ENCODE data around the gene CCL1. TPM values are rescaled to one million over a fixed set of nuclear protein-coding genes. Genes with fewer than 3 reads are reported as not detected.
"Not testable (repeated sequence)": the region's sequence is repeated elsewhere in the genome, so short reads cannot be mapped to it uniquely, and the experiment has no call there.

The CCL1 gene
- total and polyA plus RNA-seq, 3 experiments from 2014 or later: 52.8 to 55.3 TPM; not detected in 1

DNA sequence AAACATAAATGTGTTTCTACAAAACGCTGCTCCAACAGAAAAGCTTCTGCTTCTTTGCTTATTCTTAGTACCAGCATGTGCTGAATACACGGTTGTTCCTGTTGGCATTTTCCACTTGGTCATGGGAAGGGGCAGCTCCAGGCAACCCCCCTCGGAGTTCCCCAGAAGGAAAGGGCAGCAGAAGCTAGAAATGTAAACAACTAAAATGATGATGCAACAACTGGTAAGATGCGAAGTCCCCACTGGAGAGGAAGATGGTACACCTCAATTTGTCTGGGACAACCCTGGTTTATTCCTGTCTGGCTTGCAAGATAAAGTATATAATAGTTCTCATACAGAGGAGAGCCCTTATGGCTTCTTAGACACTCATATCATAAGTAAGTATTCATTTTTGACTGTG, 16.0 kb downstream of the CCL1 start:
- Histone ChIP-seq H3K36me3 (ENCODE audit: insufficient read depth, low read length) (no peaks in the 10 kb centered on the region), H3K27ac (ENCODE audit: low read depth, low read length) (no peak overlapping the region), H3K4me3 (ENCODE audit: low read length) (no peak overlapping the region), H3K9me3 (ENCODE audit: low read length) (no peaks in the 10 kb centered on the region), H3K4me1 (ENCODE audit: insufficient read depth, low read length) (no peaks in the 10 kb centered on the region), H3K27me3 (ENCODE audit: insufficient read depth, low read length, poor library complexity, severe bottlenecking) (no peaks in the 10 kb centered on the region)
- Mint-ChIP-seq H3K4me3 (no peak overlapping the region), H3K36me3 (peaks cover 0 to 2% (median 0%) of the 10 kb centered on the region in 3 donors), H3K4me1 (no peaks in the 10 kb centered on the region), H3K9me3 (no peaks in the 10 kb centered on the region), H3K27me3 (peaks cover 14 to 61% of the 10 kb centered on the region in 2 donors), H3K27ac (no peak overlapping the region)
- DNase-seq: no peak
- CTCF ChIA-PET: no interaction called here
- POLR2A ChIA-PET: no interaction called here

- Mint-ChIP-seq H3K27me3 (peaks cover 42 to 75% of the 10 kb centered on the region in 2 donors), H3K4me3 (no peak overlapping the region), H3K9me3 (no peaks in the 10 kb centered on the region), H3K36me3 (peaks cover 0 to 2% (median 0%) of the 10 kb centered on the region in 3 donors), H3K4me1 (no peaks in the 10 kb centered on the region), H3K27ac (no peak overlapping the region)
- ChIA-PET POLR2A (no interaction called here), CTCF (no interaction called here)
- Histone ChIP-seq H3K36me3 (ENCODE audit: insufficient read depth, low read length) (no peaks in the 10 kb centered on the region), H3K27ac (ENCODE audit: low read depth, low read length) (no peak overlapping the region), H3K4me1 (ENCODE audit: insufficient read depth, low read length) (no peaks in the 10 kb centered on the region), H3K27me3 (ENCODE audit: insufficient read depth, low read length, poor library complexity, severe bottlenecking) (peaks cover 3% of the 10 kb centered on the region), H3K4me3 (ENCODE audit: low read length) (no peak overlapping the region), H3K9me3 (ENCODE audit: low read length) (no peaks in the 10 kb centered on the region)
- DNase-seq: no peak
These were observed 21.1 kb downstream of the CCL1 start for GRCh38 chr17:34341916-34342315.

DNA sequence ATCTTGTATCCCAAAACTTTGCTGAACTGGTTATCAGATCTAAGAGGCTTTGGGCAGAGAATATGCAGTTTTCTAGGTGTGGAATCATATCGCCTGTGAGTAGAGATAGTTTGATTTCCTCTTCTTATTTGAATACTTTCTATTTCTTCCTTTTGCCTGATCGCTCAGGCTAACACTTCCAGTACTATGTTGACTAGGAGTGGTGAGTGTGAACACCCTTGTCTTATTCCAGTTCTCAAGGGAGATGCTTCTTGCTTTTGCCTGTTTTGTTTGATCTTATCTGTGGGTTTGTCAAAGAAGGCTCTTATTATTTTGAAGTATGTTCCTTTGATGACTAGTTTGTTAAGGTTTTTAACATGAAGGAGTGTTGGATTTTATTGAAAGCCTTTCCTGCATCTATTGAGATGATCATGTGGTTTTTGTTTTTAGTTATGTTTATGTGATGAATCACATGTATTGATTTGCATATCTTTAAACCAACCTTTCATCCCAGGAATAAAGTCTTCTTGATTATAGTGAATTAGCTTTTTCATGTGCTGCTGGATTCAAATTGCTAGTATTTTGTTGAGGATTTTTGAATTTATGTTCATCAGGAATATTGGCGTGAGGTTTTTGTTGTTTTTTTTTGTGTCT, 23.8 kb downstream of the CCL1 start:
- DNase-seq: no peak
- Histone ChIP-seq H3K36me3 (ENCODE audit: insufficient read depth, low read length) (no peaks in the 10 kb centered on the region), H3K9me3 (ENCODE audit: low read length) (no peaks in the 10 kb centered on the region), H3K27me3 (ENCODE audit: insufficient read depth, low read length, poor library complexity, severe bottlenecking) (peaks cover 3% of the 10 kb centered on the region), H3K4me3 (ENCODE audit: low read length) (no peak overlapping the region), H3K4me1 (ENCODE audit: insufficient read depth, low read length) (no peaks in the 10 kb centered on the region), H3K27ac (ENCODE audit: low read depth, low read length) (no peak overlapping the region)
- H3K4me3 Mint-ChIP-seq: no peak overlapping the region
- H3K4me1 Mint-ChIP-seq: no peaks in the 10 kb centered on the region
- peaks cover 45 to 73% of the 10 kb centered on the region in 2 donors for H3K27me3 Mint-ChIP-seq
- peaks cover 0 to 6% (median 3%) of the 10 kb centered on the region in 5 donors for H3K9me3 Mint-ChIP-seq
- POLR2A ChIA-PET: no interaction called here
- H3K27ac Mint-ChIP-seq: no peak overlapping the region
- peaks cover 0 to 2% (median 0%) of the 10 kb centered on the region in 3 donors for H3K36me3 Mint-ChIP-seq
- CTCF ChIA-PET: no interaction called here

DNA sequence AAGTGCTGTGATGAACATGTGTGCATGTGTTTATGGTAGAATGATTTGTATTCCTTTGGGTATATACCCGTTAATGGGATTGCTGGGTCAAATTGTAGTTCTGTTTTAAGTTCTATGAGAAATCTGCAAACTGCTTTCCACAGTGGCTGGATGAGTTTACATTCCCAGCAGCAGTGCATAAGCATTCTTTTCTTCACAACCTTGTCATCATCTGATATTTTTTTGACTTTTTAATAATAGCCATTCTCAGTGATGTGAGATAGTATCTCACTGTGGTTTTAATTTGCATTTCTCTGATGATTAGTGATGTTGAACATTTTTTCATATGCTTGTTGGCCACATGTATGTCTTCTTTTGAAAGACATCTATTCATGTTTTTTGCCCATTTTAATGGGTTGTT, 25.3 kb downstream of the CCL1 start:
- Mint-ChIP-seq H3K36me3 (no peaks in the 10 kb centered on the region), H3K27ac (no peak overlapping the region), H3K27me3 (peaks cover 35 to 69% of the 10 kb centered on the region in 2 donors), H3K4me3 (no peak overlapping the region), H3K4me1 (no peaks in the 10 kb centered on the region), H3K9me3 (peaks cover 0 to 6% (median 3%) of the 10 kb centered on the region in 5 donors)
- Histone ChIP-seq H3K4me3 (ENCODE audit: low read length) (no peak overlapping the region), H3K27me3 (ENCODE audit: insufficient read depth, low read length, poor library complexity, severe bottlenecking) (peaks cover 3% of the 10 kb centered on the region), H3K9me3 (ENCODE audit: low read length) (no peaks in the 10 kb centered on the region), H3K36me3 (ENCODE audit: insufficient read depth, low read length) (no peaks in the 10 kb centered on the region), H3K27ac (ENCODE audit: low read depth, low read length) (no peak overlapping the region), H3K4me1 (ENCODE audit: insufficient read depth, low read length) (no peaks in the 10 kb centered on the region)
- POLR2A ChIA-PET: no interaction called here
- CTCF ChIA-PET: no interaction called here
- DNase-seq: no peak

DNA sequence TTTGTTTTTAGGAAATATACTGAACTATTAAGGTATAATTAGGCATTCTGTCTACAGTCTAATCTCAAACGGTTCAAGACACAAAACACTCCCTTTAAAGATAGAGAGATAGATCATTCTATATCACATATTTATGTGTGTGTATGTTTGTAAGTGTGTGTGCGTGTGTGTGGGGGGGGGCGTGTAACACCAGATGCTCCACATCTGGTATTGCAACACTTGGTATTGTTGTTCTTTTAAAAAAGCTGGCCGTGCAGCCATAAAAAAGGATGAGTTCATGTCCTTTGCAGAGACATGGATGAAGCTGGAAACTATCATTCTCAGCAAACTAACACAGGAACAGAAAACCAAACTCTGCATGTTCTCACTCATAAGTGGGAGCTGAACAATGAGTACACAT, 35.5 kb downstream of the CCL1 start:
- H3K4me3 Mint-ChIP-seq; H3K4me1 Mint-ChIP-seq; CTCF ChIA-PET; H3K4me3 ChIP-seq (ENCODE audit: low read length); H3K9me3 ChIP-seq (ENCODE audit: low read length); POLR2A ChIA-PET; H3K27ac ChIP-seq (ENCODE audit: low read depth, low read length); H3K4me1 ChIP-seq (ENCODE audit: insufficient read depth, low read length); DNase-seq; H3K36me3 Mint-ChIP-seq; H3K27ac Mint-ChIP-seq; H3K36me3 ChIP-seq (ENCODE audit: insufficient read depth, low read length); H3K27me3 ChIP-seq (ENCODE audit: insufficient read depth, low read length, poor library complexity, severe bottlenecking): not testable (repeated sequence)
- H3K27me3 Mint-ChIP-seq: peaks cover 6 to 34% of the 10 kb centered on the region in 2 donors
- H3K9me3 Mint-ChIP-seq: peaks cover 8 to 22% (median 10%) of the 10 kb centered on the region in 5 donors

GRCh38 chr17:34321964-34322363, 41.1 kb downstream of the CCL1 start:
- peaks cover 8 to 22% (median 10%) of the 10 kb centered on the region in 5 donors for H3K9me3 Mint-ChIP-seq
- POLR2A ChIA-PET: no interaction called here

DNA sequence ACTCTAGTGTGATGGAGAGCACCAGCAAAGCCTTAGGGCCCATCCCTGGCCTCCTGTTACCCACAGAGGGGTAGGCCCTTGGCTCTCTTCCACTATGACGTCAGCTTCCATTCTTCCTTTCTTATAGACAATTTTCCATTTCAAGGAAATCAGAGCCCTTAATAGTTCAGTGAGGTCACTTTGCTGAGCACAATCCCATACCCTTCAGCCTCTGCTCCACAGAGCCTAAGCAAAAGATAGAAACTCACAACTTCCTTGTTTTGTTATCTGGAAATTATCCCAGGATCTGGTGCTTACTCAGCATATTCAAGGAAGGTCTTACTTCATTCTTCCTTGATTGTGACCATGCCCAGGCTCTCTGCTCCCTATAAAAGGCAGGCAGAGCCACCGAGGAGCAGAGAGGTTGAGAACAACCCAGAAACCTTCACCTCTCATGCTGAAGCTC, 44.0 kb downstream of the CCL1 start, which contains the start of gene CCL8:
Gene CCL8, plus strand, starts transcription at position 397 of the 445 bp plus-strand sequence. CDS start 67 bp downstream, outside the sequence.
- peaks cover 0 to 4% (median 0%) of the 10 kb centered on the region in 5 donors for H3K9me3 Mint-ChIP-seq
- Histone ChIP-seq H3K36me3 (ENCODE audit: insufficient read depth, low read length) (no peaks in the 10 kb centered on the region), H3K27ac (ENCODE audit: low read depth, low read length) (no peak within 1 kb of the TSS), H3K4me3 (ENCODE audit: low read length) (no peak within 1 kb of the TSS), H3K27me3 (ENCODE audit: insufficient read depth, low read length, poor library complexity, severe bottlenecking) (no peaks in the 10 kb centered on the region), H3K4me1 (ENCODE audit: insufficient read depth, low read length) (no peaks in the 10 kb centered on the region), H3K9me3 (ENCODE audit: low read length) (no peaks in the 10 kb centered on the region)
- ChIA-PET CTCF (no interaction called here), POLR2A (no interaction called here)
- H3K4me1 Mint-ChIP-seq: no peaks in the 10 kb centered on the region
- peaks cover 6 to 17% of the 10 kb centered on the region in 2 donors for H3K27me3 Mint-ChIP-seq
- no peak within 1 kb of the TSS for H3K4me3 Mint-ChIP-seq
- no peak for DNase-seq
- no peak within 1 kb of the TSS for H3K27ac Mint-ChIP-seq
- H3K36me3 Mint-ChIP-seq: no peaks in the 10 kb centered on the region

More at GRCh38 chr17:34321964-34322363, 41.1 kb downstream of the CCL1 start:
- Histone ChIP-seq H3K4me1 (ENCODE audit: insufficient read depth, low read length) (no peaks in the 10 kb centered on the region), H3K36me3 (ENCODE audit: insufficient read depth, low read length) (no peaks in the 10 kb centered on the region), H3K27me3 (ENCODE audit: insufficient read depth, low read length, poor library complexity, severe bottlenecking) (no peaks in the 10 kb centered on the region), H3K9me3 (ENCODE audit: low read length) (no peaks in the 10 kb centered on the region), H3K4me3 (ENCODE audit: low read length) (no peak overlapping the region), H3K27ac (ENCODE audit: low read depth, low read length) (no peak overlapping the region)
- H3K27ac Mint-ChIP-seq: no peak overlapping the region
- H3K4me1 Mint-ChIP-seq: no peaks in the 10 kb centered on the region
- DNase-seq: no peak
- CTCF ChIA-PET: no interaction called here
- H3K36me3 Mint-ChIP-seq: peaks cover 0 to 5% (median 0%) of the 10 kb centered on the region in 3 donors
- no peak overlapping the region for H3K4me3 Mint-ChIP-seq
- peaks cover 3 to 17% of the 10 kb centered on the region in 2 donors for H3K27me3 Mint-ChIP-seq

GRCh38 chr17:34318474-34318873, 44.6 kb downstream of the CCL1 start:
- Mint-ChIP-seq H3K4me1 (no peaks in the 10 kb centered on the region), H3K27ac (no peak overlapping the region)
- POLR2A ChIA-PET: no interaction called here

More at GRCh38 chr17:34318474-34318873, 44.6 kb downstream of the CCL1 start:
- DNase-seq: no peak
- Histone ChIP-seq H3K9me3 (ENCODE audit: low read length) (no peaks in the 10 kb centered on the region), H3K36me3 (ENCODE audit: insufficient read depth, low read length) (no peaks in the 10 kb centered on the region), H3K27ac (ENCODE audit: low read depth, low read length) (no peak overlapping the region), H3K4me1 (ENCODE audit: insufficient read depth, low read length) (no peaks in the 10 kb centered on the region), H3K4me3 (ENCODE audit: low read length) (no peak overlapping the region), H3K27me3 (ENCODE audit: insufficient read depth, low read length, poor library complexity, severe bottlenecking) (no peaks in the 10 kb centered on the region)
- Mint-ChIP-seq H3K27me3 (peaks cover 7 to 23% of the 10 kb centered on the region in 2 donors), H3K36me3 (no peaks in the 10 kb centered on the region), H3K9me3 (no peaks in the 10 kb centered on the region), H3K4me3 (no peak overlapping the region)
- CTCF ChIA-PET: no interaction called here

Measured in CD8-positive, alpha-beta memory T cell (primary cell).